Measurements from ENCODE around the gene S100B.
"Not testable (repeated sequence)": the region's sequence is repeated elsewhere in the genome, so short reads cannot be mapped to it uniquely, and the experiment has no call there.

The S100B gene

GRCh38 chr21:46604975-46605766, at the start of gene S100B:
S100B (minus strand) TSS chr21:46605082; CDS start chr21:46602415, 2,667 bp downstream.
- DNase-seq: no peak

GRCh38 chr21:46651121-46651520, 46.2 kb upstream of the S100B start:
- DNase-seq: no peak

GRCh38 chr21:46650476-46651098, 45.7 kb upstream of the S100B start:
- no peak for DNase-seq

- no peak for DNase-seq
Measured at GRCh38 chr21:46649356-46649755, 44.5 kb upstream of the S100B start.

- DNase-seq: no peak
Measured at GRCh38 chr21:46648539-46648938, 43.7 kb upstream of the S100B start.

- no peak for DNase-seq
Measured at GRCh38 chr21:46646541-46647154, 41.8 kb upstream of the S100B start.

GRCh38 chr21:46645840-46646239, 41.0 kb upstream of the S100B start:
- no peak for DNase-seq

- DNase-seq: no peak
Measured at GRCh38 chr21:46643379-46644177, 38.7 kb upstream of the S100B start.

- DNase-seq: no peak
Measured at GRCh38 chr21:46641656-46642055, 36.8 kb upstream of the S100B start.

- no peak for DNase-seq
Measured at GRCh38 chr21:46639489-46640386, 34.9 kb upstream of the S100B start.

GRCh38 chr21:46637952-46638746, 33.3 kb upstream of the S100B start:
- no peak for DNase-seq

- no peak for DNase-seq
Measured at GRCh38 chr21:46636550-46637285, 31.8 kb upstream of the S100B start.

- no peak for DNase-seq
Measured at GRCh38 chr21:46636181-46636512, 31.3 kb upstream of the S100B start.

GRCh38 chr21:46635324-46636180, 30.7 kb upstream of the S100B start, which contains the start of gene PRMT2:
PRMT2 (plus strand) TSS chr21:46635674; CDS start chr21:46636952, 1,278 bp downstream.
- DNase-seq: peak; percentile 97

GRCh38 chr21:46634966-46635323, 30.1 kb upstream of the S100B start:
- DNase-seq: no peak

GRCh38 chr21:46634427-46634826, 29.5 kb upstream of the S100B start:
- DNase-seq: no peak

GRCh38 chr21:46633566-46633965, 28.7 kb upstream of the S100B start:
- no peak for DNase-seq

- not testable (repeated sequence) for DNase-seq
Measured at GRCh38 chr21:46630915-46631314, 26.0 kb upstream of the S100B start.

GRCh38 chr21:46628868-46629267, 24.0 kb upstream of the S100B start:
- DNase-seq: no peak

GRCh38 chr21:46627726-46628125, 22.8 kb upstream of the S100B start:
- DNase-seq: no peak
